HepG2 (cell line): ENCODE data around the gene KIF27. TPM values are rescaled to one million over a fixed set of nuclear protein-coding genes. Genes with fewer than 3 reads are reported as not detected.
A peak's percentile ranks its signal among the peaks of the same experiment; 100 is the strongest.

Source experiments
- CSRNP2 ChIP-seq: sonication (generic); formaldehyde crosslinking; conservative IDR thresholded peaks from 2 replicates; pipeline ENCODE4 v1.8.0; 2022; ENCODE audit warnings: low read depth, missing genetic modification reagents
- ELF4 ChIP-seq: sonication (generic); formaldehyde crosslinking; IDR thresholded peaks from 2 replicates; pipeline ENCODE4 v1.5.0; 2020; ENCODE audit warnings: missing genetic modification reagents, mild to moderate bottlenecking, moderate library complexity, borderline replicate concordance
- IRF9 ChIP-seq: sonication (generic); formaldehyde crosslinking; IDR thresholded peaks from 2 replicates; pipeline ENCODE4 v1.8.0; 2022; ENCODE audit warnings: missing genetic modification reagents, mild to moderate bottlenecking, borderline replicate concordance
- LBX2 ChIP-seq: sonication (generic); formaldehyde crosslinking; IDR thresholded peaks from 2 replicates; pipeline ENCODE4 v1.5.0; 2020; ENCODE audit warnings: missing genetic modification reagents, mild to moderate bottlenecking, borderline replicate concordance
- MYPOP ChIP-seq: sonication (generic); formaldehyde crosslinking; IDR thresholded peaks from 2 replicates; pipeline ENCODE4 v1.8.1; 2023; ENCODE audit warnings: mild to moderate bottlenecking, moderate library complexity, missing genetic modification reagents
- NCOA2 ChIP-seq: sonication (generic); formaldehyde crosslinking; IDR thresholded peaks from 2 replicates; pipeline ENCODE4 v1.8.0; 2022; ENCODE audit warnings: inconsistent platforms
- REST ChIP-seq, 2 experiments: IDR thresholded peaks; 2 replicates each; pipeline ENCODE4 v1.6.1; 2011 to 2012; ENCODE audit warnings: low read length in 2 of 2, borderline replicate concordance in 1 of 2, low read depth in 1 of 2, mild to moderate bottlenecking in 1 of 2, moderate library complexity in 1 of 2
- ZBED4 ChIP-seq: sonication (generic); formaldehyde crosslinking; IDR thresholded peaks from 2 replicates; pipeline ENCODE4 v1.4.0; 2020; ENCODE audit warnings: missing genetic modification reagents, borderline replicate concordance
- ZNF770 ChIP-seq: sonication (generic); formaldehyde crosslinking; IDR thresholded peaks from 2 replicates; pipeline ENCODE4 v1.5.0; 2020; ENCODE audit warnings: mild to moderate bottlenecking, missing genetic modification reagents
- polyA plus RNA-seq, 8 experiments: library from polyadenylated mRNA; depleted of rRNA in 3 of 8; stranded (reverse) in 7 of 8; unstranded in 1 of 8; fragments of >200 nt; fragmentation: Illumina TruSeq in 4 of 8; extraction: Trizol in 4 of 8; gene quantifications; 2 replicates each; pipeline versions ENCODE4 v1.2.1 to v1.2.3, GENCODE V29; 2011 to 2016; ENCODE audit warnings: low read depth in 4 of 8, missing spikeins in 1 of 8, mixed read lengths in 1 of 8; ENCODE audit not compliant: insufficient read depth in 1 of 8
- total RNA-seq, 5 experiments: library from RNA; depleted of rRNA; stranded (reverse); fragments of >200 nt; fragmentation: Illumina TruSeq; extraction: Trizol; gene quantifications; 2 replicates each; pipeline ENCODE4 v1.2.3, GENCODE V29; 2016; ENCODE audit warnings: low read depth in 1 of 5

KIF27 gene
- total and polyA plus RNA-seq, 2 of the 13 experiments (the other 11 are each of a cell fraction or from before 2014, with no cell fraction given): 0.95 to 4.1 TPM

GRCh38 chr9:83956436-83957247 lies 35.4 kb upstream of the KIF27 start (continued):
- TF ChIP-seq MYPOP (CRISPR knock-in tag) (peak; percentile 82; the same call in 1 of the 2 replicates), ZBED4 (CRISPR knock-in tag) (0 out of 2 replicates have a peak, but pooled peaks have one; percentile 33), REST (IDR thresholded peaks at IDR 0.05; ENCODE audit: borderline replicate concordance in 1 of 2, low read depth in 1 of 2, low read length in 2 of 2) (0 out of 4 replicates have a peak, but pooled peaks of 1 of the 2 experiments have one; percentile 28), ZNF770 (CRISPR knock-in tag) (peak; percentile 54; the same call in 1 of the 2 replicates), CSRNP2 (CRISPR knock-in tag) (peak; percentile 73; the same call in 1 of the 2 replicates), LBX2 (CRISPR knock-in tag) (peak; percentile 30; the same call in 1 of the 2 replicates), IRF9 (CRISPR knock-in tag) (peak; percentile 84; the same call in 1 of the 2 replicates), NCOA2 (CRISPR knock-in tag) (no peak), ELF4 (peak; percentile 81; the same call in 1 of the 2 replicates)
